ENCODE measurements around the gene CRNKL1.

The CRNKL1 gene

GRCh38 chr20:19987046-19987445 is 65.2 kb downstream of the CRNKL1 start:
- in situ Hi-C loops (cut with HindIII; ENCODE audit: low sequenced_read_pairs) = loop anchor here (25.0 kb wide), 1 partner anchor 100 kb away; no protein-coding TSS in a partner anchor

- in situ Hi-C loops (cut with HindIII; ENCODE audit: low sequenced_read_pairs) = loop anchor here (25.0 kb wide), 1 partner anchor 99 kb away; no protein-coding TSS in a partner anchor
Measured at GRCh38 chr20:19986419-19986818, 65.8 kb downstream of the CRNKL1 start.
